Inflammatory macrophage treated with lipopolysaccharide for 4 hours (primary cell): ENCODE data around the gene ADM.
A peak's percentile ranks its signal among the peaks of the same experiment; 100 is the strongest.

Experiments used
- DNase-seq: peaks from one replicate; pipeline ENCODE4 v3.0.0-alpha.2; 2020

The ADM gene

DNA sequence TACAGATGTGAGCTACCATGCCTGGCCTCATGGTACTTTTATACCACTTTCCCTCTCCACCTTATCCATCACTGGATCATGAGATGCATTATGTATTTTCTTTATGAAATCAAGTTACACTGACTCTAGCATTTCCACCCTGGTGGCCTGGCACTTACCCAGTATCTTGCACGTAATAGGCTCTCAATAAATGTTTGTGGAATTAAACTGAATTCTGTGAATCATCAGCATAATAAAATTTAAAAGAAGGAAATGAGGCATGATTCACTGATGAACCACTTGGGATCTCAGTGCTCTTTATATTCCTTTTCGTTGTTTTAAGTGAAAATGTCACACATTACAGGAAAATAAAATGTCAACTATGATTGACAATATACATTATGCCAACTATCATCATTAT lies 25.1 kb downstream of the ADM start:
- DNase-seq: no peak

GRCh38 chr11:10331548-10332289 lies 26.8 kb downstream of the ADM start:
- no peak for DNase-seq

GRCh38 chr11:10333490-10333889 lies 28.6 kb downstream of the ADM start:
- DNase-seq: no peak

DNA sequence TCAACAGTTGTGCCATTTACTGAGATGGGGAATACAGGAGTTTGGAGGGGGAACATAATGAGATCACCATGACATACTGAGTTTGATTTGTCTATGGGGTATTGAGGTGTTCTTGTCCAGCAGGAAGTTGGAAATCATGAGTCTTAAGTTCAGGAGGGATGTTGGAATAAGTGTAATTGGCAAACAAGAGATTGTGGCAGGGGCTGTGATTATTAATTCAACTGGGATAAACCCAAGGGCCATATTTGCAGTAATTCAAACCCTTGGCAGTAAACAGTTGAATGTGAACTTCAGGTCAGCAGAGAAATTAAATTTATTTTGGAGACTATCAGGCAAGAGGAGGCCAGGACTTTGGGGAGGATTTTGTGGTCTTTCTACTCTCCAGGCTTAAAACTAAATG lies 33.4 kb downstream of the ADM start:
- no peak for DNase-seq

DNA sequence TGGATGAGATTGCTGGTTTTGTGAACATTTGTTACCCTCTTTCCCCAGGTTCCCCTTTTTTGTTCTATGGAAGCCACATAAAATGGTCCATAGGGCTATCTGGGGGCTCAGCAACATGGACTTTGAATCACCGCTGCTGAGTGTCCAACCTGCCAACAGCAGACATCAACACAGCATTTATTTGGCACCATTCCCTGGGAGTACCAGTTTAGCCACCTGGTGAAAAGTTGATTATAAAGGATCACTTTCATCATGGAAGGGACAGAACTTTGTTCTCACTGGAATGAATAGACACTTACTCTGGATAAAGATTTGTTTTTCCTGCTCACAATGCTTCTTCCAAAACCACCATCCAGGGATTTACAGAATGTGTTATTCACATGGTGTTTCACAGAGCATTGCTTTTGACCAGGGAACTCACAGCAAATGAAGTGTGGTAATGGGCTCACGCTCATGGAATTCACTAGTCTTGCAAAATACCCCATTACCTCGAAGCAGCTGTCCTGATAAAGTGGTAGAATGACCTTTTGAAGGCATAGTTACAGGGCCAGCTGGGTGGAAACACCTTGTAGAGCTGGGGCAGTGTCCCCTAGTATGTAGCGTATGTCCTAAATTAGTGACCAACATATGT lies 43.9 kb downstream of the ADM start:
- DNase-seq: no peak

- no peak for DNase-seq
Measured at GRCh38 chr11:10349281-10349665, 44.4 kb downstream of the ADM start.

- DNase-seq: no peak
Measured at GRCh38 chr11:10349806-10350205, 44.9 kb downstream of the ADM start.

- DNase-seq: no peak
Measured at GRCh38 chr11:10350334-10350733, 45.5 kb downstream of the ADM start.

- DNase-seq: no peak
Measured at GRCh38 chr11:10351435-10351764, 46.5 kb downstream of the ADM start.

DNA sequence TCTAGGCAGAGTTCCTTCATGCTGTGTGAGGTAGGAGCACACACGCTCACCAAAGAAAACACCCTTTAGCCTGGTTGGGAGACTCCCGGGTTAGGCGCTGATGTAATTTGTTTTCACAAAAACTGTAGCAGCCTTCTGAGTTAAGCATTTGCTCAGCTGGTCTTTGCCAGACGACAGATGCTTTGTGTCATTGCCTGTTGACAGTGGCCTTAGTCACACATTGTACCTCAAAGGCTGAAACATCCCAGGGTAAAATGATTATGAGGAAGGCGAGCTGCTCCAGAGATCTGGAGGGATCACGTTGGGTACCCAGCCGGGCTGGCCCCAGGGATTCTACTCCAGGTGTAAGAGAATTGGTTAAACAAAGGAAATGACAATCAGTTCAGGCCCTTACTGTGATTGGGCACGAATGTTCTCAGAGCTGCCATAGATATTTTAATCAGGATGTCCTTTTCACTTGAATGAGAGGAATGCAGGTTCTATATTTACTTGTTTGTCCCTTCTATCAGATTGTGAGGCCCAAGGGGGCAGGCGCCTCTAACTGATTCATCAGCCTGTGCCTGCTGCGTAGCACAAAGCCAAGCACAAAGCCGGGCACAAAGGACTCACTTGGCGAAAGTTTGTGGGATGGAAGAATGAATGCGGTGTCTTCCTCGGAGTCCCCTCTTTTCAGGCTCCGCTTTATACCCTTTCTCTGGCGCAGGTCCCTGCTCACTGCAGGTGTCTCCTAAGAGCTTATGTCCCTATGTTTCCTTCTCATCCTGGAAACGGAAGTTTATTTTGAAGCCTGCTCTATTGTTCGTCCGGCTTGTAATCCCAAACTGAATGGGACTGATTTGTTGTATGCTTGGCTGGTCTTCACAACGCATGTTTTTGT lies 47.1 kb downstream of the ADM start:
- DNase-seq: peak; percentile 58

DNA sequence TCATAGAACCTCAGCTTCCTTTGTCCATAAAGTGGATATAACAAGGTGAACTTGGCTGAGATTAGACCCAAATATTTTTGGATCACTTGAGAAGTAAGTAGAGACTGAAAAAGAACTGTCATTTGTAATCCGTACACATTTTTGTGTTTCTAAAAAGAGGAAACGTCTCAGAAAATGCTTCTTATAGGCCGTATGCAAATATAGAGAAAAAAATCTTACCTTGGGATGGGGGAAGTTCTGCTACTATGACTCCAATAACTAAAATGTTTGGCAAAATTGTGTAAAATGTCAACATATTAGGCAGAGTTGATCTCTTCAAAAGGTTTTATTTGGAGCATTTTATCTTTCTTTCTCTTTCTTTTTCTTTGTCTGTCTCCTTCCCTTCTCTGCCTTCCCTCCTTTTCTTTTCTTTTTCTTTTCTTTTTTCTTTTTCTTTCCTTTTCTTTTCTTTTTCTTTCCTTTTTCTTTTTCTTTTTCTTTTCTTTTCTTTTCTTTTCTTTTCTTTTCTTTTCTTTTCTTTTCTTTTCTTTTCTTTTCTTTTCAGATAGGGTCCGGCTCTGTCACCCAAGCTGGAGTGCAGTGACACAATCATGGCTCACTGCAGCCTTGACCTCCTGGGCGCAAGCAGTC lies 48.2 kb downstream of the ADM start:
- peak; percentile 81 for DNase-seq

DNA sequence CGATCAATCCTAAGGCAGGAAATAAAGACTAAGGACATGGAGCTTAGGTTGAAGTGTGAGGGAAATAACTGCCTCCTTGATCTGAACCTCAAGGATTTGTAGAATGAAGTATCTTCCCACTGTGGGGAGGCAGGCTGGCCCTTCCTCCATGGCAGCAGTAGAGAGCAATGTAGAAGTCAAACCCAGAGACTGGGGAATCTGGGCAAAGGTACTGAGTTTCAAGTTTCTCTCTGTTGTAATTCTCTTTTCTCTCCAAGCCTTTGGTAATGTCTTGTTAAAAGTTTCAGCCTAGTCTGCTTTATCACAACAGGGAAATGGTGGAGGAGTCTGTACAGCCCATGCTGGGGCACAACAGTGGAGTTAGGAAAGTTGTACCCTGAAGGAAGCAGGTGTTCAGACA lies 49.5 kb downstream of the ADM start:
- DNase-seq: no peak

DNA sequence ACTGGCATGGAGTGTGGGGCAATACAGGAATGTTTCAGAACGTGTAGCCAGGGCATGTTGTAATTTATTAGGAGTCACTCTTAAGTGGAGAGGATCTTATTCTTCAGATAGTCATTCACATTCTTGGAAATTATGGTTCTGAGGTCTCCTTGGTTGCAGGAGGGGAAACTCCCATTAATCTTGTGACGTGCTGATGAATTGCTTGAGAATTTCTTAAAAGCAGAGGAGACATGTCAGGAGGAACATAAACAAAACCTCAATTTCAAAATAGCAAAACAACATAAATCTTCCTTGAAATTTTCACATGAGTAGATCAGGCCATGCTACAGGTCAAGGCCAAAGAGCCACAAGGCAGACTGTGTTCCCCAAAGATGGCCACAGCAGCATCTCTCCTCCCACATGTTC lies 50.4 kb downstream of the ADM start:
- DNase-seq: peak; percentile 96

DNA sequence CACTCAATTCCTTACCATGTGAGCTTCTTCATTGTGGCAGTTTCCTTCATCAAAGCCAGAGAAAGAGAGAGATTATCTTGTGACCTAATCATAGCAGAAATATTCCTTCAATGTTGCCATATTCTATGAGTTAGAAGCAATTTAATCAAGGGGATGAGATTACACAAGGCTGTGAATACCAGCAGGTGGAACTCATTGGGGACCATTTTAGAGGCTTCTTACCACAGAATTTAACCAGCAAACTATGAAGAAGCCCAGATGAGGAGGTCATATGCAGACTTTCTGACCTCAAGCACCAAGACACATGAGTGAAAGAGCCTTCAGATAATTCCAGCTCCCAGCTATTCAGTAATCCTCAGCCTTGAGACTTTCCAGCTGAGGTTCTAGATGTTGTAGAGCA lies 51.3 kb downstream of the ADM start:
- DNase-seq: no peak
